ENCODE data around the gene POLR3B.

GRCh38 chr12:106418970-106419369, 61.4 kb downstream of the POLR3B start:
- TF ChIP-seq, protein P1, sequence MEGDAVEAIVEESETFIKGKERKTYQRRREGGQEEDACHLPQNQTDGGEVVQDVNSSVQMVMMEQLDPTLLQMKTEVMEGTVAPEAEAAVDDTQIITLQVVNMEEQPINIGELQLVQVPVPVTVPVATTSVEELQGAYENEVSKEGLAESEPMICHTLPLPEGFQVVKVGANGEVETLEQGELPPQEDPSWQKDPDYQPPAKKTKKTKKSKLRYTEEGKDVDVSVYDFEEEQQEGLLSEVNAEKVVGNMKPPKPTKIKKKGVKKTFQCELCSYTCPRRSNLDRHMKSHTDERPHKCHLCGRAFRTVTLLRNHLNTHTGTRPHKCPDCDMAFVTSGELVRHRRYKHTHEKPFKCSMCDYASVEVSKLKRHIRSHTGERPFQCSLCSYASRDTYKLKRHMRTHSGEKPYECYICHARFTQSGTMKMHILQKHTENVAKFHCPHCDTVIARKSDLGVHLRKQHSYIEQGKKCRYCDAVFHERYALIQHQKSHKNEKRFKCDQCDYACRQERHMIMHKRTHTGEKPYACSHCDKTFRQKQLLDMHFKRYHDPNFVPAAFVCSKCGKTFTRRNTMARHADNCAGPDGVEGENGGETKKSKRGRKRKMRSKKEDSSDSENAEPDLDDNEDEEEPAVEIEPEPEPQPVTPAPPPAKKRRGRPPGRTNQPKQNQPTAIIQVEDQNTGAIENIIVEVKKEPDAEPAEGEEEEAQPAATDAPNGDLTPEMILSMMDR (optimal IDR thresholded peaks at IDR 0.05 in 1 of 3, IDR thresholded peaks at IDR 0.05 in 1 of 3, conservative IDR thresholded peaks at IDR 0.05 in 1 of 3; ENCODE audit: extremely low read depth in 1 of 3, insufficient read depth in 2 of 3, low read length in 3 of 3) = no peak
- no peak for TF ChIP-seq EZH2 (IDR thresholded peaks at IDR 0.05; ENCODE audit: low read length)

Data from keratinocyte (primary cell).